GM12878 (cell line): ENCODE measurements around the gene SLAMF8. TPM values are rescaled to one million over a fixed set of nuclear protein-coding genes. Genes with fewer than 3 reads are reported as not detected.

Source experiments
- ATAC-seq: fragments of 200-7000 bp; cut with Tn5 transposase; 3 replicates; pipeline ENCODE4 v1.9.1; 2020; ENCODE audit warnings: mild to moderate bottlenecking, moderate library complexity
- BruUV-seq: library from RNA; stranded (reverse); fragments of 400-500 nt; replicated peaks from 2 replicates; lab custom pipeline; 2021; lab: Mats Ljungman, UMichigan
- CTCF ChIA-PET: fragments of 300-600 bp; sonication (Branson Sonifier 250); formaldehyde crosslinking; extraction: SDS; loops from one replicate; lab custom pipeline; 2021; ENCODE audit warnings: inconsistent platforms; lab: Yijun Ruan, JAX
- POLR2A ChIA-PET: fragments of 350-600 bp; formaldehyde crosslinking; extraction: SDS; loops from one replicate; lab custom pipeline; 2021; ENCODE audit warnings: inconsistent platforms; lab: Charles Lee
- RAD21 ChIA-PET: fragments of 300-600 bp; sonication (Branson Sonifier 250); formaldehyde crosslinking; loops from one replicate; lab custom pipeline; 2023; ENCODE audit warnings: antibody characterized with exemption; ENCODE audit not compliant: unreplicated experiment; lab: Charles Lee
- SMC1A ChIA-PET: fragments of 300-600 bp; sonication (Branson Sonifier 250); formaldehyde crosslinking; loops from one replicate; lab custom pipeline; 2023; ENCODE audit not compliant: unreplicated experiment, uncharacterized antibody; lab: Charles Lee
- DNase-seq: peaks from one replicate; pipeline ENCODE4 v3.0.0-alpha.2; 2011; ENCODE audit warnings: low read depth, low spot score
- FAIRE-seq: peaks from 3 replicates; lab custom pipeline; 2011; peaks lifted over from hg19 to GRCh38; lab: Jason Lieb, UNC
- H2AFZ ChIP-seq: 2 replicates; pipeline ENCODE4 v1.6.0; 2011; ENCODE audit warnings: low read depth, low read length, control low read depth; ENCODE audit not compliant: control insufficient read depth
- H3K27ac ChIP-seq: 2 replicates; pipeline ENCODE4 v1.5.1; 2011; ENCODE audit warnings: control low read depth; ENCODE audit not compliant: control insufficient read depth, insufficient read depth
- H3K27me3 ChIP-seq, 2 experiments: replicated peaks in 1 of 2; 2 replicates each; pipeline versions ENCODE4 v1.6.0 to v1.6.1; 2011; ENCODE audit warnings: low read length in 1 of 2; ENCODE audit not compliant: control insufficient read depth in 2 of 2, insufficient read depth in 2 of 2
- H3K36me3 ChIP-seq, 2 experiments: 2 replicates each; pipeline ENCODE4 v1.5.1; 2011; ENCODE audit warnings: low read length in 1 of 2; ENCODE audit not compliant: control insufficient read depth in 2 of 2, insufficient read depth in 2 of 2
- H3K4me1 ChIP-seq: 2 replicates; pipeline ENCODE4 v1.6.1; 2011; ENCODE audit warnings: mild to moderate bottlenecking, low read length, moderate library complexity, mixed read lengths; ENCODE audit not compliant: control insufficient read depth, insufficient read depth
- H3K4me2 ChIP-seq: 2 replicates; pipeline ENCODE4 v1.6.0; 2011; ENCODE audit warnings: control low read depth; ENCODE audit not compliant: control insufficient read depth, insufficient read depth
- H3K4me3 ChIP-seq: fragments of 200-600 bp; sonication (generic); 2 replicates; pipeline ENCODE4 v1.5.1; 2016
- H3K79me2 ChIP-seq: 2 replicates; pipeline ENCODE4 v1.6.0; 2011; ENCODE audit warnings: low read length; ENCODE audit not compliant: control insufficient read depth, insufficient read depth
- H3K9ac ChIP-seq: 2 replicates; pipeline ENCODE4 v1.8.0; 2011; ENCODE audit warnings: low read length, control low read depth, mixed read lengths; ENCODE audit not compliant: control insufficient read depth, insufficient read depth
- H3K9me3 ChIP-seq: replicated peaks from 3 replicates; pipeline ENCODE4 v1.5.1; 2011; ENCODE audit warnings: mild to moderate bottlenecking, low read length; ENCODE audit not compliant: control insufficient read depth, insufficient read depth
- H4K20me1 ChIP-seq: 2 replicates; pipeline ENCODE4 v1.6.0; 2011; ENCODE audit not compliant: control insufficient read depth, insufficient read depth
- BCL11A ChIP-seq: IDR thresholded peaks from 2 replicates; pipeline ENCODE4 v1.6.1; 2011; ENCODE audit warnings: low read depth, low read length
- BHLHE40 ChIP-seq, 2 experiments: fragments of 450-650 bp in 1 of 2; IDR thresholded peaks; 2 replicates each; pipeline ENCODE4 v1.6.1; 2011 to 2017; ENCODE audit warnings: low read depth in 2 of 2, borderline replicate concordance in 1 of 2, improper control_type of control experiment in 1 of 2, low read length in 1 of 2, mild to moderate bottlenecking in 1 of 2
- FOXK2 ChIP-seq: fragments of 450-650 bp; IDR thresholded peaks from 2 replicates; pipeline ENCODE4 v1.6.1; 2017; ENCODE audit warnings: mild to moderate bottlenecking, moderate library complexity
- HDAC2 ChIP-seq: fragments of 200-600 bp; sonication (generic); IDR thresholded peaks from 2 replicates; pipeline ENCODE4 v1.6.1; 2017
- IKZF1 ChIP-seq: fragments of 450-650 bp; conservative IDR thresholded peaks from 2 replicates; pipeline ENCODE4 v1.6.1; 2017; ENCODE audit warnings: antibody characterized with exemption, mild to moderate bottlenecking
- NFIC ChIP-seq: IDR thresholded peaks from 2 replicates; pipeline ENCODE4 v1.6.1; 2012; ENCODE audit warnings: low read depth, mild to moderate bottlenecking, inconsistent platforms, low read length, moderate library complexity
- SMC3 ChIP-seq: IDR thresholded peaks from 2 replicates; pipeline ENCODE4 v1.6.1; 2011; ENCODE audit warnings: low read length, improper control_type of control experiment, borderline replicate concordance
- SRF ChIP-seq, 2 experiments: IDR thresholded peaks; 2 replicates each; pipeline ENCODE4 v1.6.1; 2011; ENCODE audit warnings: low read depth in 2 of 2, low read length in 2 of 2, mild to moderate bottlenecking in 1 of 2, moderate library complexity in 1 of 2
- TCF12 ChIP-seq: IDR thresholded peaks from 2 replicates; pipeline ENCODE4 v1.6.1; 2011; ENCODE audit warnings: low read depth, mild to moderate bottlenecking, low read length
- WGBS: methylation state at CpG from one replicate; pipeline ENCODE4 v1.1.6; 2016; ENCODE audit warnings: low lambda C conversion rate; ENCODE audit not compliant: insufficient replicate concordance, insufficient coverage; ENCODE audit errors: missing lambda C conversion rate; 5-methylcytosine and 5-hydroxymethylcytosine counted together
- in situ Hi-C: fragments of 300-500 bp; cut with MboI; formaldehyde crosslinking; loops from 9 replicates; pipeline ENCODE4 v1.14.3; 2018; ENCODE audit warnings: mixed read lengths
- intact Hi-C: fragments of 100-400 bp; cut with micrococcal nuclease; formaldehyde crosslinking; loops from one replicate; pipeline ENCODE4 v1.14.2; 2022; ENCODE audit not compliant: unreplicated experiment
- polyA plus RNA-seq, 11 experiments: library from polyadenylated mRNA; depleted of rRNA in 4 of 11; unstranded in 6 of 11; stranded (reverse) in 5 of 11; fragments of >200 nt; fragmentation: Nextera tagmentation in 4 of 11; fragmentation: Illumina TruSeq in 1 of 11; extraction: Ambion mirVana in 4 of 11; extraction: Trizol in 1 of 11; gene quantifications; 1 replicate in 1 of 11; 2 replicates in 10 of 11; pipeline versions ENCODE4 v1.2.1 to v1.2.3, GENCODE V29; 2011 to 2016; ENCODE audit warnings: inconsistent platforms in 2 of 11, missing spikeins in 2 of 11, low read depth in 1 of 11
- total RNA-seq, 4 experiments: library from RNA; depleted of rRNA in 3 of 4; stranded (reverse); fragments of >200 nt in 3 of 4; fragmentation: Illumina TruSeq in 1 of 4; extraction: Trizol in 1 of 4; gene quantifications; 2 replicates each; pipeline versions ENCODE4 v1.2.1 to v1.2.3, GENCODE V29; 2013 to 2021
- TF ChIP-seq, protein P1 (sequence below): IDR thresholded peaks from 2 replicates; pipeline ENCODE4 v1.6.1; 2011; ENCODE audit warnings: mild to moderate bottlenecking, low read depth, low read length, moderate library complexity; ENCODE audit not compliant: insufficient replicate concordance
- TF ChIP-seq, protein P2 (sequence below), 3 experiments: IDR thresholded peaks in 2 of 3; conservative IDR thresholded peaks in 1 of 3; 2 replicates each; pipeline ENCODE4 v1.5.1; 2011; ENCODE audit warnings: low read depth in 3 of 3, low read length in 3 of 3, mild to moderate bottlenecking in 3 of 3, control low read depth in 2 of 3, moderate library complexity in 2 of 3, inconsistent platforms in 1 of 3, mixed read lengths in 1 of 3; ENCODE audit not compliant: control insufficient read depth in 2 of 3, insufficient read depth in 1 of 3; ENCODE audit errors: extremely low read depth in 1 of 3
- TF ChIP-seq, protein P3 (sequence below): fragments of 450-650 bp; IDR thresholded peaks from 2 replicates; pipeline ENCODE4 v1.6.1; 2017; ENCODE audit warnings: mild to moderate bottlenecking, low read depth, inconsistent platforms; ENCODE audit not compliant: poor library complexity, severe bottlenecking
- TF ChIP-seq, protein P4 (sequence below): IDR thresholded peaks from 2 replicates; pipeline ENCODE4 v1.6.1; 2011; ENCODE audit warnings: borderline replicate concordance, low read depth, mild to moderate bottlenecking, moderate library complexity, low read length; ENCODE audit not compliant: insufficient read depth, poor library complexity, severe bottlenecking
- TF ChIP-seq, protein P5 (sequence below): fragments of 450-650 bp; IDR thresholded peaks from 2 replicates; pipeline ENCODE4 v1.6.1; 2017; ENCODE audit warnings: low read depth, mild to moderate bottlenecking, moderate library complexity

The SLAMF8 gene
- total and polyA plus RNA-seq, 10 of the 15 experiments (the other 5 are each of a cell fraction or from before 2014, with no cell fraction given), result 0.04 to 0.69 (median 0.10) TPM; not detected in 3

DNA sequence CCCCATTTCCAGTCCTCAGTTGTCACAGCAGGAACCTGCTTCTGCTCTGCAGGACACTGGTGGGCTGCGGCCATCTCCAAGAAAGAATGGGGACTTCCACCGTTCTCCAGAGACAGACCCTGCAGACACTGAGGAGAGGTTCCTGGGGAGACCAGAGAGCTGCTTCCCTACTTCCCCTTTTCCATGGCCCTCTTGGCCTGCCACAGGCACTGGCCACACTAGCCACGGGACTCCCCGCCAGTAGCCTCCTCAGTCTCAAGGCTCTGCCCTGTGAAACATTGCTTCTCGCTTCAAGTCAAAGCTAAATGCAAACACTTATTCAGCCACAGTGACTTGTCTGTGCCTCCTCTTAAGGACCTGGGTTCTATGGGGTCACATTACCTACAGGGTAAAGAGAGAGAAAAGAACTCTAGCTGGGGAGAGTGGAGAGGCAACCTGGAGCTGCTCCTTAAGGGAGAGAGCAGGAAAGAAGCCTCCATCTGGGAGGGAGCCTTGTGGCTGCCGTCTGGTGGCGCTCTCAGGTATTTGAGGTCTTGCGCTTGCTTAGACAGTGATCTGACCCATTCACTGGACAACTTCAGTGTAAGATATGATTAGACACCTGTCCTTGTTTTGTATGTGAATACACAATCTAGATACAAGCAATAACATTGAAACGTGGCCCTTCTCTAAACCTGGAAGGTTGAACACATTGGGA lies 5.4 kb upstream of the SLAMF8 start:
- Histone ChIP-seq H3K4me2 (no peak overlapping the region), H2AFZ (no peak overlapping the region), H3K9ac (no peak overlapping the region), H3K4me3 (no peak overlapping the region), H3K9me3 (no peaks in the 10 kb centered on the region; the same call in 2 of the 3 replicates), H3K27me3 (peaks cover 0 to 4% of the 10 kb centered on the region in 2 experiments; a peak in 2 of 4 replicates), H3K27ac (no peak overlapping the region), H3K36me3 (no peaks in the 10 kb centered on the region), H4K20me1 (no peaks in the 10 kb centered on the region), H3K79me2 (no peaks in the 10 kb centered on the region), H3K4me1 (peaks cover 6% of the 10 kb centered on the region)
- no peak for DNase-seq
- intact Hi-C loops (no loop called here), in situ Hi-C loops (no loop called here)
- ChIA-PET CTCF (interaction anchor here (0.6 to 16.1 kb wide), 10 partner anchors 9 to 462 kb away, joined by 3 to 178 read pairs (median 4); partner anchors contain the start of gene FCRL6), RAD21 (no interaction called here), SMC1A (interaction anchor here (1.1 to 5.9 kb wide), 6 partner anchors 10 to 70 kb away, joined by 3 to 35 read pairs (median 4); no protein-coding TSS in a partner anchor), POLR2A (no interaction called here)
- ATAC-seq, result peak; percentile 74
- 46% methylated on average over 9 of the region's 9 CpGs for WGBS
- no peak for FAIRE-seq
- no TSS peak for BruUV-seq
- TF ChIP-seq BHLHE40 (IDR thresholded peaks at IDR 0.05; ENCODE audit: borderline replicate concordance in 1 of 2, low read depth in 2 of 2, low read length in 1 of 2) (no peak), SRF (IDR thresholded peaks at IDR 0.05; ENCODE audit: low read depth in 2 of 2, low read length in 2 of 2) (no peak), FOXK2 (no peak), HDAC2 (no peak), IKZF1 (no peak), NFIC (no peak), BCL11A (no peak), SMC3 (peak; percentile 18; the same call in 1 of the 2 replicates), TCF12 (no peak)
- TF ChIP-seq, protein P1, sequence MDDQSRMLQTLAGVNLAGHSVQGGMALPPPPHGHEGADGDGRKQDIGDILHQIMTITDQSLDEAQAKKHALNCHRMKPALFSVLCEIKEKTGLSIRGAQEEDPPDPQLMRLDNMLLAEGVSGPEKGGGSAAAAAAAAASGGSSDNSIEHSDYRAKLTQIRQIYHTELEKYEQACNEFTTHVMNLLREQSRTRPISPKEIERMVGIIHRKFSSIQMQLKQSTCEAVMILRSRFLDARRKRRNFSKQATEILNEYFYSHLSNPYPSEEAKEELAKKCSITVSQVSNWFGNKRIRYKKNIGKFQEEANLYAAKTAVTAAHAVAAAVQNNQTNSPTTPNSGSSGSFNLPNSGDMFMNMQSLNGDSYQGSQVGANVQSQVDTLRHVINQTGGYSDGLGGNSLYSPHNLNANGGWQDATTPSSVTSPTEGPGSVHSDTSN, result no peak
- TF ChIP-seq, protein P2, sequence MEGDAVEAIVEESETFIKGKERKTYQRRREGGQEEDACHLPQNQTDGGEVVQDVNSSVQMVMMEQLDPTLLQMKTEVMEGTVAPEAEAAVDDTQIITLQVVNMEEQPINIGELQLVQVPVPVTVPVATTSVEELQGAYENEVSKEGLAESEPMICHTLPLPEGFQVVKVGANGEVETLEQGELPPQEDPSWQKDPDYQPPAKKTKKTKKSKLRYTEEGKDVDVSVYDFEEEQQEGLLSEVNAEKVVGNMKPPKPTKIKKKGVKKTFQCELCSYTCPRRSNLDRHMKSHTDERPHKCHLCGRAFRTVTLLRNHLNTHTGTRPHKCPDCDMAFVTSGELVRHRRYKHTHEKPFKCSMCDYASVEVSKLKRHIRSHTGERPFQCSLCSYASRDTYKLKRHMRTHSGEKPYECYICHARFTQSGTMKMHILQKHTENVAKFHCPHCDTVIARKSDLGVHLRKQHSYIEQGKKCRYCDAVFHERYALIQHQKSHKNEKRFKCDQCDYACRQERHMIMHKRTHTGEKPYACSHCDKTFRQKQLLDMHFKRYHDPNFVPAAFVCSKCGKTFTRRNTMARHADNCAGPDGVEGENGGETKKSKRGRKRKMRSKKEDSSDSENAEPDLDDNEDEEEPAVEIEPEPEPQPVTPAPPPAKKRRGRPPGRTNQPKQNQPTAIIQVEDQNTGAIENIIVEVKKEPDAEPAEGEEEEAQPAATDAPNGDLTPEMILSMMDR (IDR thresholded peaks at IDR 0.05 in 2 of 3, conservative IDR thresholded peaks at IDR 0.05 in 1 of 3; ENCODE audit: control insufficient read depth in 2 of 3, extremely low read depth in 1 of 3, insufficient read depth in 1 of 3, low read depth in 3 of 3, low read length in 3 of 3), result peak; percentile 53 to 68 (median 66)
- TF ChIP-seq, protein P3, sequence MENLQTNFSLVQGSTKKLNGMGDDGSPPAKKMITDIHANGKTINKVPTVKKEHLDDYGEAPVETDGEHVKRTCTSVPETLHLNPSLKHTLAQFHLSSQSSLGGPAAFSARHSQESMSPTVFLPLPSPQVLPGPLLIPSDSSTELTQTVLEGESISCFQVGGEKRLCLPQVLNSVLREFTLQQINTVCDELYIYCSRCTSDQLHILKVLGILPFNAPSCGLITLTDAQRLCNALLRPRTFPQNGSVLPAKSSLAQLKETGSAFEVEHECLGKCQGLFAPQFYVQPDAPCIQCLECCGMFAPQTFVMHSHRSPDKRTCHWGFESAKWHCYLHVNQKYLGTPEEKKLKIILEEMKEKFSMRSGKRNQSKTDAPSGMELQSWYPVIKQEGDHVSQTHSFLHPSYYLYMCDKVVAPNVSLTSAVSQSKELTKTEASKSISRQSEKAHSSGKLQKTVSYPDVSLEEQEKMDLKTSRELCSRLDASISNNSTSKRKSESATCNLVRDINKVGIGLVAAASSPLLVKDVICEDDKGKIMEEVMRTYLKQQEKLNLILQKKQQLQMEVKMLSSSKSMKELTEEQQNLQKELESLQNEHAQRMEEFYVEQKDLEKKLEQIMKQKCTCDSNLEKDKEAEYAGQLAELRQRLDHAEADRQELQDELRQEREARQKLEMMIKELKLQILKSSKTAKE, result no peak
- TF ChIP-seq, protein P4, sequence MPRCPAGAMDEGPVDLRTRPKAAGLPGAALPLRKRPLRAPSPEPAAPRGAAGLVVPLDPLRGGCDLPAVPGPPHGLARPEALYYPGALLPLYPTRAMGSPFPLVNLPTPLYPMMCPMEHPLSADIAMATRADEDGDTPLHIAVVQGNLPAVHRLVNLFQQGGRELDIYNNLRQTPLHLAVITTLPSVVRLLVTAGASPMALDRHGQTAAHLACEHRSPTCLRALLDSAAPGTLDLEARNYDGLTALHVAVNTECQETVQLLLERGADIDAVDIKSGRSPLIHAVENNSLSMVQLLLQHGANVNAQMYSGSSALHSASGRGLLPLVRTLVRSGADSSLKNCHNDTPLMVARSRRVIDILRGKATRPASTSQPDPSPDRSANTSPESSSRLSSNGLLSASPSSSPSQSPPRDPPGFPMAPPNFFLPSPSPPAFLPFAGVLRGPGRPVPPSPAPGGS, result no peak
- TF ChIP-seq, protein P5, sequence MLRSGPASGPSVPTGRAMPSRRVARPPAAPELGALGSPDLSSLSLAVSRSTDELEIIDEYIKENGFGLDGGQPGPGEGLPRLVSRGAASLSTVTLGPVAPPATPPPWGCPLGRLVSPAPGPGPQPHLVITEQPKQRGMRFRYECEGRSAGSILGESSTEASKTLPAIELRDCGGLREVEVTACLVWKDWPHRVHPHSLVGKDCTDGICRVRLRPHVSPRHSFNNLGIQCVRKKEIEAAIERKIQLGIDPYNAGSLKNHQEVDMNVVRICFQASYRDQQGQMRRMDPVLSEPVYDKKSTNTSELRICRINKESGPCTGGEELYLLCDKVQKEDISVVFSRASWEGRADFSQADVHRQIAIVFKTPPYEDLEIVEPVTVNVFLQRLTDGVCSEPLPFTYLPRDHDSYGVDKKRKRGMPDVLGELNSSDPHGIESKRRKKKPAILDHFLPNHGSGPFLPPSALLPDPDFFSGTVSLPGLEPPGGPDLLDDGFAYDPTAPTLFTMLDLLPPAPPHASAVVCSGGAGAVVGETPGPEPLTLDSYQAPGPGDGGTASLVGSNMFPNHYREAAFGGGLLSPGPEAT, result no peak
